HG03460 (cell line): ENCODE data around the gene WNT3A.

Source experiments
- ATAC-seq: cut with Tn5 transposase; IDR thresholded peaks from one replicate; pipeline ENCODE4 v1.9.1; 2021; ENCODE audit not compliant: unreplicated experiment

WNT3A gene

GRCh38 chr1:228109962-228110488 lies 103.2 kb downstream of the WNT3A start:
- ATAC-seq: no peak

- no peak for ATAC-seq
Observed at GRCh38 chr1:228110556-228110955, 103.8 kb downstream of the WNT3A start.
